HG03135 (cell line): ENCODE data around the gene FNBP1.
A peak's percentile ranks its signal among the peaks of the same experiment; 100 is the strongest.

ENCODE experiments used
- ATAC-seq: cut with Tn5 transposase; IDR thresholded peaks from one replicate; pipeline ENCODE4 v1.9.1; 2021; ENCODE audit warnings: mild to moderate bottlenecking, moderate library complexity; ENCODE audit not compliant: unreplicated experiment

The FNBP1 gene

DNA sequence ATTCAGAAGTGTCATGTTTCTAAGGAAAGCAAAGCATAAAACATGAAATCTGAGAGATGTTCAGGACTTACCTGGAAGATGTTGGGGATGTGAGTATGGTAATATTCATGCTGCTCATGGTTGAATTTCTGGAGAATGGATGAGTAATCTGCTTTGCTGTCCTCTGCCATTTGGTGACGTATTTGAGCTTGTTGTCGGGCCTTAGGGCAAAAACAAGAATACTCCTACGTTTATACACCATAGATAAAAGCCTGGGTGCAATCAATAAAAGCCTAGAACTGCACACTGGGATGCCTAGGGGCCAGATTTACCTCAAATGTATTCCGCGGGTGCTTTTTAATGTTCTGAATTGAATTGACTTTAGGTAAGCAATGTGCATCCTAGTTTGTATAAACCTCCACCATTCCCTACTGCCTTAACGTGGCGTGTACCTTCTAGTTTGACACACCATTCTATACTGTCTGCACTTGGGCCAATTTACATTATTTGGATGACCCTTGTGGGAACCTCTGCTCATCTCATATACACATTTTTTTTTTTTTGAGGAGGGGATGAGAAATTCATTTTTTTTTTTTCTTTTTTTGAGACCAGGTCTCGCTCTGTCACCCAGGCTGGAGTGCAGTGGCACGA, 113.4 kb downstream of the FNBP1 start:
- no peak for ATAC-seq

DNA sequence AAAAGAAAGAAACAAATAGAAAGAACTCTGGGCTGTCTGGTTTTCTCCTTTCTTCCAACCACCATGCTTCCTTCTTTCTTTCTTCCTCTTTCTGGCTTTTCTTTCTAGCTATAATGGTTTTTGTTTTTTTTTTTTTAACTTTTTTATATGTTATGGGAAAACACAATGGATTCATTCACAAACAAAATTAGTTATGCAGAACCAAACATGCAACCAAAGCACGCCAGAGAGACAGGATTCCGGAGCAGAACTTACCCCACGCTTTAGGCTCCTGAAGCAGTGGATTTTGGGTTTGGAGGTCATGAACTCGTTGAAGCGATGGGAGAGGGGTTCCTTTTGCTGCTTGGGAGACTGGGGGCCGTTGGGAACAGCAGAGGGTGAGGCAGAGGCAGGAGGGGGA, 119.4 kb downstream of the FNBP1 start:
- no peak for ATAC-seq

DNA sequence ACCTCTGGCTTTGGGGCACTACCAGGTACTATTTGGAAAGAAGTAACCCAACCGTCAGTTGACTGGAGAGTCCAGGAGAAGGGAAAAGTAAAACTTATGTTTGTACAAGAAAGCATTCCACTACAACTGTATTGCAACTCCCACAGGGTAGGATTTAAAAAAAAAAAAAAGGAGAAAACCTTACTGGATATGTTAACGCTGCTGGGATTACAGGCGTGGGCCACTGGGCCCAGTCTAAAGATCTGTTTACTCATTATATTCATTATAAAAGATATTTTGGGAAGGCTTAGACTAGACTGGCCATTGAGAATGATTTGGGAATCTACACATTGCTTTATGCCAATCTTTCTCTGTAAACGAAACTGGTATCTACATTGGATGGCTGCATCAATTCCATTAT, 121.1 kb downstream of the FNBP1 start:
- no peak for ATAC-seq

DNA sequence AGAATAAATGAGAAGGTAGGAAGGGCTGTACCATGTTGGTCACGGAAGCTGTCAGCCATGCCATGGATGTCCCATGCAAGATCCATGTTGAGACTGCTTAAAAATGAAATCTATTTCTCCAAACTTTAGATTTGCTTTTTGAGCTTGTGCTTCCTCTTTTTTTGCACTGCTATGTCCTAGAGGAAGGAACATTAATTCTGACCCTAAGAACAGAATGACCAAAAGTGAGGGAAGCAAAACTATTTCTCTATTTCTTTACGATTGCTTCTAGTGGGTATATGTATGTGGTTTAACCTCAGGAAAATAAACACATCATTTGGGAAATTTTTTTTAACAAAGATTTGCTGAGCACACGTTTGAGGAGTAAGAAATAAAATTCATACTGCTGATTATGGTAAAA, 123.1 kb downstream of the FNBP1 start:
- ATAC-seq: no peak

DNA sequence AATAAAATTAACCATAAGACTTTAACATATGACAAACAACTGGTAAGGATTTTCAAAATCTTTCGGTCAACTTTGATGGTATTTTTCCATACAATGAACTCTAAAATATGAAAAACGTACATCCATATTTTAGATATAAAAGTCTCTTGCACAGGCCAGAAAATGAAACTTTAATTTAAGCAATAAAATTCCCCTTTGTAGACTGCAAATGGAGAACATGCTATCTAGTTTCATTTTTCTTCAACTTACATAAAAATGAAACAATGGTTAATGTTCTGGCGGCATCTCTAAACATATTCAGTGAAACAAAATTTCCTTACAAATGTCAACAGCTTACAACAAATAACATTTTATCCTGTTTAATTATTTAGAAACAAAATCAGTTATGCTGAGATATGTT, 123.7 kb downstream of the FNBP1 start:
- no peak for ATAC-seq

DNA sequence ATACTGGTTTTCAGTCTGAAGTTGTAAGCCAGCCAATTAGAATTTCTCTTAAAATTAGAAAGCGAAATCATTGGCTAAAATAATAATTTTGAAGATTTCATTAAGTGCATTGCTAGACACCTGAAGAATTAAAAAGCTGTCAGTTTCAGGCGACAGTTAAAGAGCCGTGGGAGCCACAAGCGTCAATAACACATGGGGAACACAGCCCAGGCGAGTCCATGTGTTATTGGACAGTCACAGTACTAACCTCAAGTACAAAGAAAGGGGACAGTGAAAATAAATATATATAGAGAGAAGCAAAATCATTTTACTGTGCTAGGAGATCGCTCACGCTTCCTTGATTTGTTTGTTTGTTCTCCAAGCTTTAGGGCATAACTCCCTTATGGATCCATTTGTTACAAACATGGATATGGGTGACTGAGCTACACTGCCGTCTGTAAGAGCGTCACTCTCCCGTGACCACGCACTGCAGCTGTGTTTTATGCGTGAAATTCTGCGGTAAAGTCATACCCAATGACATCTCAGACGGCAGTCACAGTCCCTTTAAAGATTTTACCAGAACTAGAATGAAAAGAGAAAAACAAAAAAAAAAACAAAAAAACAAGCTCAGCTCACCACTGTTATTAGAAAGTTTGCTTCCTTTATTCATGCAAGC, 124.6 kb downstream of the FNBP1 start:
- no peak for ATAC-seq

DNA sequence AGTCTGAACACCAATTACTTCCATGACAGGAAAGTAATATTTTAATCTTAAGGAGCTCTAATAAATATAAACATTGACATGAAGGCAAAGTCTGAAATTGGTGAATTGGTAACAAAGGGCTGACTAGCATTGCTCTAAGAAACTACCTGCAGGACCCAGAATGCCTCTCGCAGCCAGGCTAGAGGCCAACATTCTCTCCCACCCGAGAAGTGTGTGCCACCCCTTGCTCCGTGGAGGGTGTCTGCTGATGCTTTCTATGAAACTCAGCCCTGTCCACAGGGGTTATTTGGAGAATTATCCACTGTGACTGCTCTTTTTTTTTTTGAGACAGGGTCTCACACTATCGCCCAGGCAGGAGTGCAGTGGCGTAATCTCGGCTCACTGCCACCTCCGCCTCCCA, 126.3 kb downstream of the FNBP1 start:
- ATAC-seq: no peak

DNA sequence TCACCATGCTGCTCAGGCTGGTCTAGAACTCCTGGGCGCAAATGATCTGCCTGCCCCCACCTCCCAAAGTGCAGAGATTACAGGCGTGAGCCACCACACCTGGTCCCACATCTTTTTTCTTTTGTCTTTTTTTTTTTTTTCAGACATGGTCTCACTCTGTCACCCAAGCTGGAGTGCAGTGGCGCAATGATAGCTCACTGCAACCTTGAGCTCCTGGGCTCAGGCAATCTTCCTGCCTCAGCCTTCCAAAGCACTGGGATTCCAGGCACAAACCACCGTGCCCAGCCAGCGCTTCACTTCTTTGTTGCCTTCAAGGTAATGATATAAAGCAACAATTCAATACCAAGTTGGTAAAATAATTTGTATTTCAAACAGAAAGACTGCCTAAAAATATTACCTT, 128.9 kb downstream of the FNBP1 start:
- no peak for ATAC-seq

DNA sequence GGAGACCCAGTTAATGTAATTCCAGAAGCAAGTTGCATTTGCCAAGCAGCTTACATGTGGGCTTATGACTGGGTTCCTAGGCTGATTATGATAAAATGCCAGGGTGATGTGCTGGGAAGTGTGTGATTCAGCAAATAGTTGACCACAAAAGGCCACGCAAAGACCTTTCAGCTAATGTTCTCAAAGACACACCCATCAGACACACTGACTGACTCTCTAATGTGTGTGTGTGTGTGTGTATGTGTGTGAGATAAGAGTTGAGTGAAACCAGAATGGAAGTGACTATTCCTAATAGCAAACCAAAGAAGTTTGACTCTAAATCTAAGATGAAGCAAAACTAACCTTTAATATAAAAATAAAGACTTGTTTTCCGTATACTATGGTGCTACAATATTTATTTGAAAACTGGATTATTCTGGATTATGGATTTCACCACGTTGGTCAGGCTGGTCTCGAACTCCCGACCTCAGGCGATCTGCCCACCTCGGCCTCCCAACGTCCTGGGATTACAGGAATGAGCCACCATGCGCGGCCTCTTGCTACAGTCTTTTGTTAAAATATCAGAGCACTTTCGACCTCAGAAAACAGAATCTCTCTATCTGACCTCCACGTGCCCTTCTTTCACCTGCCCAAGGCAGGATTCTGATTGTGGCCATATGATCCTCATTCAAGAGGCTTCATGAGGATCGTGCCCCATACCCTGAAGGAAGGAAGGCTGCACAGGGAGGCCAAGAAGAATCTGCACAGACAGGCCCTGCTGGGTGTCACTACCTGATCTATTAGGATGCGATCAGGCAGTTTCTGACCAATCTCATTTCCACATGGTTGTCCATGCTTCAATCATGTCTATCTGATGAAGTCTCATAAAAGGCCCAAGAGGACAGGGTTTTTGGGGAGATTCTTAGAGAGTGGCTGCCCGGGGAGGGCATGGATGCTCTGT, 132.1 kb downstream of the FNBP1 start:
- ATAC-seq: no peak

DNA sequence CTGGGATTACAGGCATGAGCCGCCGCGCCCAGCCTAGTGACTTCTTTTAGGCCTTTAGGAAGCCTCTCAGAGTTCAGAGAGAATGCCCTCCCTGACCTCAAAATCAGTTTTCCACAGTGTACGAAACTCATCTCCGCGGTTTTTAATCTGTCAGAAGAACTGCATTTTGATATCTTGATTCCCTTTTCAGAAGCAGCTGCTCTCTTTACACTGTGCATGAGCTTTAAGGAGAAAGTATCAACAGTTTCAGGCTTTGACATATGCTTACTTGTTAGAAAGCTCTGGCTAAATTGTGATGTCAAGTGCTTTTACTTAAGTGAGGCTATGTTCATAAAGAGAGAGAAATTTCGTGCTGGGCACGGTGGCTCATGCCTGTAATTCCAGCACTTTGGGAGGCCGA, 133.1 kb downstream of the FNBP1 start:
- no peak for ATAC-seq

DNA sequence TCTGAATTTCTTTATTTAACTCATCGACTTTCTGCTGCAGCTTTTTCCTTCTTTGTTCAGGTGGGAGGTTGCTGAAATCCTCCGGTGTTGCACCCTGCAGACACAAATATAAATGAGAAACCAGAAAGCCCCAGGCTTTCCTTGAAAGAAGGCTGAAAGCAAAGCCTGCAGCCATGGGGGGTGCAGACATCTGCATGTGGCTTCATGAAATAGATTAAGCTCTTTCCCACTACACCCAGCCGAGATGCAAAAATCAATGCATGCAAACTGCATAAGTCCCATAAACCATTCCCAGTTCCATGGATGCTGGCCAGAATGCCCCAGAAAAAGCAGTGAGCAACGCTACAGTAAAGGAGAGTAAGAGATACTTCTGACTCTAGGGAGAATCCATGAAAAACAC, 134.1 kb downstream of the FNBP1 start:
- ATAC-seq: no peak

DNA sequence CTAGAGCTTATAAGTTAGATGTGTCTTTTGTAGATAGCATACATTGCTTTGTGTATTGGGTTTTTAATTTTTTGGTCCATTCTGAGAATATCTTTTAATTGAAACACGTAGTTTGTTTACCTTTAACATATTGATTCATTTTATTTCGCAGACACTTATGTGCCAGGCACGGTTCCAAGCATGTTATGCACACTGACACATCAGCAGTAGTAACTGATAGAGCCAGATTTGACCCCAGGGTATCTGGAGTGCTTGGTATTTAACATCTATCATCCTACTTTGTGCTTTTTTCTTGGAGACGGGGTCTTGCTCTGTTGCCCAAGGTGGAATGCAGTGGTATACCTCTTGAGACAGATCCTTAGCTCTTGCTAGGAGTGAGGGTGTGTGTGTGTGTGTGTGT, 135.8 kb downstream of the FNBP1 start:
- no peak for ATAC-seq

DNA sequence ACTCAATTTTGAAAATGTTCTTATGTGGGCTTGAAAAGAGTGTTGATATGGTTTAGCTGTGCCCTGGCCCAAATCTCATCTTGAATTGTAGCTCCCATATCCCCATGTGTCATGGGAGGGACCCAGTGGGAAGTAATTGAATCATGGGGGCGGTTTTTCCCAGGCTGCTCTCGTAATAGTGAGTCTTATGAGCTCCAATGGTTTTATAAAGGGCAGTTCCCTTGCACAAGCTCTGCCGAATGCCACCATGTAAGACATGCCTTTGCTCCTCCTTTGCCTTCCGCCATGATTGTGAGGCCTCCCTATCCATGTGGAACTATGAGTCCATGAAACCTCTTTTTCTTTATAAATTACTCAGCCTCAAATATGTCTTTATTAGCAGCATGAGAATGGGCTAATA, 136.7 kb downstream of the FNBP1 start:
- ATAC-seq: no peak

DNA sequence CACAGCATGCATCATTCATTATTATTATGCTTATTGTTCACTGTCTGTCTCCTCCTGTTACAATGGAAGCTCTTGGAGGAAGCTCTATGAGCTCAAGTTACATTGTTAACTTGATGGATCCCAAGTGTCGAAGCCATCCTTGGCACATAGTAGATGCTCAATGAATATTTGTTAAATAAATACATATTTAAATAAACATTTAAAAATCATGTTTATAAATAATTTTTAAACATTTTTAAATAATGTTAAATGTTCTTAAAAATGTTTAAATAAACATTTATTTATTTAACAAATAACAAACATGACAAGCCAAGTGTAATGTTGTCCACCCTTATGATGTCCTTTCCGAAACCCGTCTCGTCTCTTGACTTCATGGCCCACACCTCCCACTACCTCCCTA, 138.3 kb downstream of the FNBP1 start:
- no peak for ATAC-seq

DNA sequence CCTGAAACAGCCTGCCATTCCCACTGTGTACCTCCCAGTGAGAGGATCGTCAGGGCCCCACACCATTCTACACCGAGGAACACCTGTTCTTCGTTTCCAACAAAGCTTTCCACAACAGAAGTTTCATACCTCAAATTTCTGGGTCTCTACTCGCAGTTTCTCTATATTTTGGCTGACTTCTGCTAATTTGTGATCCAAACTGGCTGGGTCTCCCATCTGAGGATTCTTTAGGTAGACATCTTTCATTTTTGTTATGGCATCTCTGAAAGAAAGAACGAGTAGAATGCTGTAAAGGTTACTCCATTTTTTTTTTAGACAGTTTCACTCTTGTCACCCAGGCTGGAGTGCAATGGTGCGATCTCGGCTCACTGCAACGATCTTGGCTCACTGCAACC, 140.3 kb downstream of the FNBP1 start:
- ATAC-seq: no peak

DNA sequence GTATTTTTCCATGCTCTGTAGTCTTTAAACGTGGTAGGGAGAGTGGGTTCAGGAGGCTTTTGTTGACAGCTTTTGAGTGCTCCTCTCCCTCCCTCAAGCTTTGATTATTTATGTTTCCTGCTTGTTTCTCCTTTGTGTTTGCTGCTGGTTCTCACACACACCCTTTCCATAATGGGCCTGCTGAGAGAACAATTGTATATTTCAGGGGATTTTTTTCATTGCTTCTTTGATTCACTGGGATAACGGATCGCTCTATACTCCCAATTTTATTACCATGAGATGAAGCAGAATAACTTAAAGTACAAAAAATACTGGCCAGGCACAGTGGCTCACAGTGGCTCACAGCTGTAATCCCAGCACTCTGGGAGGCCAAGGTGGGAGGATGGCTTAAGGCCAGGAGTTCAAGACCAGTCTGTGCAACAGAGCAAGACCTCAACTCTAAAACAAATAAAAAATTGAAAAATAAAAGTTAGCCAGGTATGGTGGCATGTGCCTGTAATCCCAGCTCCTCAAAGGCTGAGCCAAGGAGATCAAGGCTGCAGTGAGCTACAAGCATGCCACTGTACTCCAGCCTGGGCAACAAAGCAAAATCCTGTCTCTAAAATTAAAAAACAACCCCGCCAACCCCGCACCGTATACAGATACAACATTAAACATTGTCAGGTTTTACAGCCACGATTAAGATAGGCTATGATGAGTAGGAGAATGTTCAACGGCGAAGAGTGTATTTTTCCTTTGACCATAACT, 140.8 kb downstream of the FNBP1 start:
- no peak for ATAC-seq

DNA sequence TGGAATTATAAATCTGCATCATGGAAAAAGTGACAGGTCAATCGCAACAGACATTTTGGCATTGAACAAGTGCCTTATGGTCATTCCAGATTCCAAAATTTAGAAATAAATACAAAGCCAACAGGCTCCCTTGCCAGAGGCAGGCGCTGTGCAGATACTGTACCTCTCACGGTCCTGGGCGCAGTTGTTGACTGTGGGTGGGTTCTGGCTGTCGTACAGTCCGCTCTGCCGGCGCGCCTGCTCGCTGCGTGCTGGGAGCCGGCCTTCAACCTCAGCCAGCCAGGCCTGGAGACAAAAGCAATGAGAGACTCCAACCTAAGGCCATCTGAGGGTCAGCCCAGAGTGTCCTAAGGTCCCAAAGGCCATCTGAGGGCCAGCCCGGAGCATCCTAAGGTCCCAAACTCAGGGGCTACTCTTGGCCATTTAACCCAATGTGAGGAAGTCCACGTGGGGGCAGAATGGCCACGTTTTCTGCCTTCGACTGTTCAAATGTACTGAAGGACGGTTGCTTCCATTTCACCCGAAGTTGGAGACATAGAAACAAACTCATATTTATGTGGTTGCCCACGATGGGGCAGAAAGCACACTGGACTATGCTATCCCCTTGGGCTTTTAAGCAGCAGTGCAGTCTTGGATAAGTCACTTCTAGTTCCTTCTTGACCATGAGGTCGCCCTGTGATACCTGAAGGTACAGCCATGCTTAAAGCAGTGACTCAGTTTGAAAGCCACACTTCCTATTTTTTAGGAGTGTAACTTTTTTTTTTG, 142.5 kb downstream of the FNBP1 start:
- peak; percentile 77 for ATAC-seq

DNA sequence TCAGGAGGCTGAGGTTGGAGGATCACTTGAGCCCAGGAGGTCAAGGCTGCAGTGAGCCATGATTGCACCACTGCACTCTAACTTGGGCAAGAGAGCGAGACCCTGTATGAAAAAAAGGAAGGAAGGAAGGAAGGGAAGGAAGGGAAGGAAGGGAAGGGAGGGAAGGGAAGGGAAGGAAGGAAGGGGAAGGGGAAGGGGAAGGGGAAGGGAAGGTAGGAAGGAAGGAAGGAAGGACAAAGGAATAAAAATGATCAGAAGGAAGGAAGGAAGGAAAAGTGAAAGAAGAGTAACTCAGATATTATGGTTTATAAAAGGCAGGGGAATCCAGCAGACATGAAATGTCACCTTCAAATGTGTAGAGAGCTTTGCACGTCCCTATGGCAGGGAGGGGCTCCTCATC, 143.4 kb downstream of the FNBP1 start:
- no peak for ATAC-seq

DNA sequence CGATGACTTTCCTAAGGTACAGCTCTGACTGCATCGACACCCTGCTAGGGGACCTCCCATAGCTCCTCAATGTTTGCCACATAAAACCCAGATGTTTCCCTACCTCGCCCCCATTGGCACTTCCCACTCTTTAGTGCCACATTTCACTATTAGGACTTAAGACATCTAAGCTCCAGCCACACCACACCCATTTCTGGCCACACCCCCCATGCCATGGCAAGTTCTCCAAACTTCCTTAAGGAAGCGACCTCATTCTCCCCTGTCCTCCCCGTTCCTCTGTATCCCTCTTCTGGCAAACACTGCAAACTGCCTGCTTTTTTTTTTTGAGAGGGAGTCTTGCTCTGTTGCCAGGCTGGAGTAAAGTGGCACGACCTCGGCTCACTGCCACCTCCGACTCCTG, 144.8 kb downstream of the FNBP1 start:
- no peak for ATAC-seq

DNA sequence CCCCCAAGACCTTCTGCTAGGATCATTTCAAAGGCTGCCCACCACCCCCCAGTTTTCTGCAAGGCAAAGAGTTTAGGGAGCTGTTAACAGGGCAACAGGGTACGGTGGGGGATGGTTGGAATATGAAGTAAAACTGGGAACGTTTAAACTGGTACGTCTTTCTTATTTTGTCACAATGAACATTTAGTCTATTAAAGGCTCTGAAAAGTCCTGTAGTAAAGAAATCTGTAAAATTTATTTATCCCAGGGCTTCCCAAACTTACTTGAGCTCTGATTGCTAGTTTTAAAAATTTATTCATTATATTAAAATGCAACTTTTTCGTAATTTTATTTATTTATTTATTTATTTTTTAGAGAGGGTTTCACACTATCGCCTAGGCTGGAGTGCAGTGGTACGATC, 145.7 kb downstream of the FNBP1 start:
- ATAC-seq: no peak
